WTC11 (cell line): Measurements from ENCODE around the gene KRTAP10-3. TPM values are rescaled to one million over a fixed set of nuclear protein-coding genes. Genes with fewer than 3 reads are reported as not detected.
"Not testable (repeated sequence)": the region's sequence is repeated elsewhere in the genome, so short reads cannot be mapped to it uniquely, and the experiment has no call there.

Experiments
- ATAC-seq: fragments of 200-7000 bp; cut with Tn5 transposase; 2 replicates; pipeline ENCODE4 v1.10.0; 2021; ENCODE audit warnings: mild to moderate bottlenecking, moderate library complexity
- CTCF ChIA-PET: fragments of 300-600 bp; sonication (Branson Sonifier 250); formaldehyde crosslinking; loops from one replicate; lab custom pipeline; 2021; ENCODE audit warnings: antibody characterized with exemption; lab: Charles Lee
- POLR2A ChIA-PET: fragments of 350-600 bp; sonication (Branson Sonifier 250); formaldehyde crosslinking; loops from one replicate; lab custom pipeline; 2021; ENCODE audit warnings: antibody characterized with exemption; lab: Charles Lee
- DNase-seq: peaks from one replicate; pipeline ENCODE4 v3.0.0; 2021; ENCODE audit warnings: low spot score
- H3K27ac Mint-ChIP-seq: 2 replicates; pipeline ENCODE4 v1.8.0; 2021; ENCODE audit warnings: mixed read lengths
- H3K27me3 Mint-ChIP-seq: 2 replicates; pipeline ENCODE4 v1.8.0; 2021; ENCODE audit warnings: low read depth, mild to moderate bottlenecking, moderate library complexity, mixed read lengths
- H3K36me3 Mint-ChIP-seq: 2 replicates; pipeline ENCODE4 v1.8.0; 2021; ENCODE audit warnings: mixed read lengths
- H3K4me1 Mint-ChIP-seq: 2 replicates; pipeline ENCODE4 v1.8.0; 2022; ENCODE audit warnings: mixed read lengths
- H3K4me3 Mint-ChIP-seq: 2 replicates; pipeline ENCODE4 v1.8.0; 2021; ENCODE audit warnings: mild to moderate bottlenecking, moderate library complexity, mixed read lengths
- H3K9me3 Mint-ChIP-seq: 2 replicates; pipeline ENCODE4 v1.8.0; 2021; ENCODE audit warnings: mixed read lengths
- AFF4 ChIP-seq: sonication (generic); formaldehyde crosslinking; IDR thresholded peaks from 2 replicates; pipeline ENCODE4 v1.8.1; 2023; ENCODE audit warnings: mild to moderate bottlenecking, missing genetic modification reagents, borderline replicate concordance
- CREM ChIP-seq: sonication (generic); formaldehyde crosslinking; IDR thresholded peaks from 2 replicates; pipeline ENCODE4 v1.8.1; 2022; ENCODE audit warnings: mild to moderate bottlenecking, missing genetic modification reagents, moderate library complexity
- EMX1 ChIP-seq: fragments of 250-450 bp; sonication (Bioruptor Pico); IDR thresholded peaks from 2 replicates; pipeline ENCODE4 v1.8.0; 2021; ENCODE audit warnings: mild to moderate bottlenecking
- FOXK1 ChIP-seq: sonication (generic); formaldehyde crosslinking; IDR thresholded peaks from 2 replicates; pipeline ENCODE4 v1.8.0; 2022; ENCODE audit warnings: mild to moderate bottlenecking, moderate library complexity, missing genetic modification reagents
- NFATC4 ChIP-seq: fragments of 250-450 bp; sonication (Bioruptor Pico); IDR thresholded peaks from 2 replicates; pipeline ENCODE4 v1.9.0; 2021; ENCODE audit warnings: mild to moderate bottlenecking
- PRDM15 ChIP-seq: sonication (generic); formaldehyde crosslinking; IDR thresholded peaks from 2 replicates; pipeline ENCODE4 v1.8.0; 2022; ENCODE audit warnings: missing genetic modification reagents
- USF1 ChIP-seq: sonication (generic); formaldehyde crosslinking; IDR thresholded peaks from 2 replicates; pipeline ENCODE4 v1.8.0; 2022; ENCODE audit warnings: mild to moderate bottlenecking, missing genetic modification reagents
- ZNF138 ChIP-seq: sonication (generic); formaldehyde crosslinking; conservative IDR thresholded peaks from 2 replicates; pipeline ENCODE4 v1.8.1; 2022; ENCODE audit warnings: mild to moderate bottlenecking, moderate library complexity, missing genetic modification reagents
- ZNF425 ChIP-seq: fragments of 250-450 bp; sonication (Bioruptor Pico); conservative IDR thresholded peaks from 2 replicates; pipeline ENCODE4 v1.9.0; 2021; ENCODE audit warnings: mild to moderate bottlenecking
- ZNF512 ChIP-seq: sonication (generic); formaldehyde crosslinking; IDR thresholded peaks from 2 replicates; pipeline ENCODE4 v1.8.1; 2022; ENCODE audit warnings: missing genetic modification reagents, borderline replicate concordance
- total RNA-seq: library from RNA; stranded (reverse); gene quantifications from 3 replicates; pipeline ENCODE4 v1.2.3, GENCODE V29; 2021

KRTAP10-3 gene
- total RNA-seq, 1 experiment from 2014 or later, result not detected

- TF ChIP-seq ZNF512 (CRISPR knock-in tag), result no peak
- no peak for TF ChIP-seq PRDM15
- TF ChIP-seq NFATC4 (CRISPR knock-in tag), result no peak
- no peak for TF ChIP-seq FOXK1 (CRISPR knock-in tag)
- no peak for TF ChIP-seq USF1 (CRISPR knock-in tag)
- no peak for TF ChIP-seq AFF4
- TF ChIP-seq ZNF138 (CRISPR knock-in tag), result no peak
- no peak for TF ChIP-seq EMX1 (CRISPR knock-in tag)
- TF ChIP-seq ZNF425 (CRISPR knock-in tag), result no peak
- TF ChIP-seq CREM (CRISPR knock-in tag), result no peak
These were observed 43.2 kb upstream of the KRTAP10-3 start (continued) for GRCh38 chr21:44601596-44602462.

GRCh38 chr21:44601091-44601490 lies 42.5 kb upstream of the KRTAP10-3 start:
- H3K27me3 Mint-ChIP-seq, DNase-seq, H3K27ac Mint-ChIP-seq, H3K4me3 Mint-ChIP-seq, H3K36me3 Mint-ChIP-seq, ATAC-seq, POLR2A ChIA-PET: not testable (repeated sequence)
- Mint-ChIP-seq H3K9me3 (peaks cover 18% of the 10 kb centered on the region), H3K4me1 (peaks cover 31% of the 10 kb centered on the region)
- CTCF ChIA-PET, result interaction anchor here (1.1 kb wide), 1 partner anchor 200 kb away, joined by 3 read pairs; no protein-coding TSS in a partner anchor

GRCh38 chr21:44600118-44600978 lies 41.8 kb upstream of the KRTAP10-3 start, which contains the start of gene KRTAP10-7:
Gene KRTAP10-7, plus strand, starts transcription at chr21:44600597. Its CDS starts 25 bp downstream, at chr21:44600622.
- ATAC-seq, H3K36me3 Mint-ChIP-seq, POLR2A ChIA-PET, H3K27me3 Mint-ChIP-seq, DNase-seq, H3K4me3 Mint-ChIP-seq: not testable (repeated sequence)
- peak within 1 kb of the TSS; percentile 17; the same call in 1 of the 2 replicates for H3K27ac Mint-ChIP-seq
- H3K9me3 Mint-ChIP-seq, result peaks cover 15% of the 10 kb centered on the region
- CTCF ChIA-PET, result interaction anchor here (1.1 kb wide), 1 partner anchor 200 kb away, joined by 3 read pairs; no protein-coding TSS in a partner anchor
- H3K4me1 Mint-ChIP-seq, result peaks cover 33% of the 10 kb centered on the region
